GM21367 (cell line): Measurements from ENCODE around the gene MAPRE2.
A peak's percentile ranks its signal among the peaks of the same experiment; 100 is the strongest.

Source experiments
- ATAC-seq: cut with Tn5 transposase; IDR thresholded peaks from one replicate; pipeline ENCODE4 v1.9.1; 2021; ENCODE audit not compliant: unreplicated experiment

Gene MAPRE2

DNA sequence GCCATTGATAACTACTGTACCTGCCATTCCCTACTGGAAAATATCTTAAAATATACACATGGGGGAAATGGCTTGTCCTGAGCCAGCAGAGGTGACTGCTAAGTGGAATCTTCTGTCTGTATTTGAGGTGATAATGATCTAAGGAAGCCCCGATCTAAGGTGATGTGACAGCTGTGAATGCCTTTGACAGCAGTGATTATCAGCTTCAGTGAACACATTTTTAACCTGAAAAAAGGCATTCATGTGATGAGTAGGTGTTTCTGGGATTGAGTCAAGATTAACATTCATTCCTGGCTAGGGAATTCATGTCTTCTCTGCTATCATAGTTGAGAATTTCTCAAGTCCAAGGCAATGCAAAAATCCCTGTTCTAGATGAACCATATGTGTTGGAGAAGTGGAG lies 9.1 kb upstream of the MAPRE2 start:
- ATAC-seq = no peak

DNA sequence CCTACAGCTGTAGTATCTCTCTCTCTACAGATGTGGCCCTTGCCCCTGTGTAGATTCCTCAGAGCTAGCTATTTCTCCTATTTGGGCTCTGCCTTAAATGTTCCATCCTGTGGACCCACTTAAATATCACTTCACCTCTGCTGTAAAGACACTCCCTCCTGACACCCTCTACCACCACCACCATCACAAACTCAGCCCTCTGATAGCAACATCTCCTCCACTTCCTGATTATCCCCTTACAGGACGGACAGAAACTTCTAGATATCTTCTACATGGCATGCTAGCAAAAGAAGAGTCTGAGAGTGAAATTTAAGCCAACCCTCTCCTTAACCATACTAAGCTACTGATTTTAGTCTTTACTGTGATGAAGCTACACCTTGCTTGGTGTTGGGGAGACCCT lies 3.2 kb upstream of the MAPRE2 start:
- ATAC-seq = no peak

DNA sequence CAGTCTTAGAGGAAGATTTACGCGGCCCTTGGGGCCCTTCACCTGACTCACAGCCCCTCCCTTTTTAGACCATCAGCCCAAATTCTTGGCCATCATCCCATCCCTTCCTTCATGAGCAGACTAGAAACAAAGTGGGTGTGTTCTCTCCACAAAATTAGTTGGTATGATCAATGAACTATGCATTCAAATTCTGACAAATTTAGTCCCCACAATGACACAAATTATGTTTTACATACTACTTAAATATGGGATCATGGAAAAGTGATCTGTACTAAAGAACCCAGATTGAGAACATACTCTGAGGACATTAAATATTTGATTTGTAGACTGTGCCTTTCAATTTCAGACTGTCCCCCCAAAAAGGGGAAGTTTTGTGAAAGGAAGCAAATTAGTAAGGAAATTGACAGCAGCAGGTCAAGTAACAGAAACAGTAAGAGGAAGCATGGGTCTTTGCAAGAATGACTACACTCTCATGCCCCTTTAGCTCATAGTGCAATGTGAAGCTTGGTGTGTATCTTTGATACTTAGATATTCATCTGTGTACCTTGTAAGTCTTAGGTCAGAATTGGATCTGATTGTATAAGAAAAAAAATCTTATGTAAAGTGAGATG lies 2.2 kb upstream of the MAPRE2 start:
- ATAC-seq = peak; percentile 36

DNA sequence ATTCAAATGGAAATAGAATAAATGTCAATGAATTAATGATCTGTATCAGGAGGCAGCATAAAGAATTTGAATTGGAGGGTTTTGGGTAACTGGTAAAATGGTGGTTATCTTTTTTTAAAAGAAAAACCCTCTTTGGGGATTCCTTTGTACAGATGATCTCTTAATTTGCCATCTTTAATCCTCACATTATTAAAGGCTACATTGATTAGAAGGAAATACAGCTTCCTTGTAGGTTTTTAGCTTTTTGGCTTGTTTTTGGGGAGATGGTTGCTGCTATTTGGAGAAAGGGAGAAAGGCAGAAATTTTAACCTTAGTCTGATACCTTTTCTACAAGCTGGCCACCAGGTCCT lies 600 bp upstream of the MAPRE2 start:
- no peak for ATAC-seq

DNA sequence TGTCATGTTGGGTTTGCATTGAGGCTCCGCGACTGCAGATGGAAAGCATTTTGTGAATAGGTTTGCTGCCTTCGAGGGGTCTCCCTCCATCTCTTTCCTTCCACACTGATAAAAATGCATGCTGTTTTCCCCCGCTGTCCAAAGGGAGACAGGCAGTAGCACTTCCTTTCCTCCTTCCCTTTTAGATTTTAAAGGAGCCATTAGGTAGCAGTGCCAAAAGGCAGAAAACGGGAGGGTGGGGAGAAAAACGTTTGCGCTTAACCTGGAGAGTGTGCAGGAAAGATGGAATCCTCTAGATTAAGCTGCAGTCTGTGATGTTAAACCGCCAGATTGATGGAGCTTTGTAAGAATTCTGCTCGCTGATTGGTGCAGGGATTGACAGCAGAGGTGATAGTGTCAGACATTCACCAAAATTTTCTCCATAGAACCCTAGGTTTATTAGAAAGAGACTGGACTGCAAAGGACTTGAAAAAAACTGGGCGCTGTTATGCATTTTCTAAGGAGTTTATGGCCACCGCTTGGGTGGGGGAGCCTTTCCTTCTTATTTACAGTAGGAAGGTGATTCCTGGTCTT lies 688 bp downstream of the MAPRE2 start:
- ATAC-seq = no peak

DNA sequence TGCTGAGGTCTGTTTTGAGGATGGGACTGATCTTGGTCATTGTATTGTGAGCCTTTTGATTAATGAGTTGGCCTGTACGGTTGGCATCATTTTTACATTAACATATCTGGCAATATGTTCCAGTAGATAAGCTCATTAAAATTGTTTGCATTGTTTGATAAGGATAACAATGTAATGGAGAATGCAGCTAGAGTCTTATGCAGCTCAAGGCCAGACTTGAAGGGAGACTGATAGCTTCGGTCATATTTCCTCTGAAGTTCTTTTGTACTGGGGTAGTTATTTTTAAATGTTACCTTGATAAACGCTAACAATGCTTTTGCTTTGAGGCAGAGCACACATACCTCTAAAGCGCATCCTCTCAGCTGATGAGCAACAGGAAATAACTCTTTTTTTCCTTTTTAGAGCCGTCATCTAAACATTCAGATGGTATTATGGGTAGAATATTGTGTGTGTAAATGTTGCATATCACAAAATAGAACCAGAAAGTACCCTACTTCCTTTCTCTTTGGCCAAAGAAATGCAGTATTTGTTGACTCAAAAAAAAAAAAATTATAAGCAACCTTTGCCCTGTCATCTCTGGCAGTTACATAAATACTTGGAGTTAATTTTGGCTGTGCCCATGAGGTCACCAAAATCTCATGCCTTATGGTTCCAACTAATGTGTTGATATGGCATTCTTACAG lies 1.3 kb downstream of the MAPRE2 start:
- ATAC-seq = no peak

DNA sequence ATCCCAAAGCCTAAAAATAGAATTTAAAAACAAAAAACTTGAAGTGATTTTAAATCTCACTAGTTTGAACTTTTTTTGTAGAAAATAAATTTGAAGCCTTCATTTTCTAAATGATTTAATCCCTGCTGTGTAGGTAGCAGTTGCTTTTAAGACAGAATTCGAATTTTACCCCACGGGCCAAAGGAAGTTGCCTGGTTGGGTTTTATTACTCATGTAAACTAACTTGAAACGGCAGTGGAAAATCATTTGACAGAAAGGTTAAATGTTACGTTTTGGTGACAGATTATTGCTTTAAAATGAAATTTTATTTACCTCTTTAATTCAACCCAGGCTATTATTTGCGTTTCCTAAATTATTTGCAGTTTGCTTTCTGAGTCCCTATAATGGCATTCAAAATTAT lies 2.0 kb downstream of the MAPRE2 start:
- no peak for ATAC-seq

DNA sequence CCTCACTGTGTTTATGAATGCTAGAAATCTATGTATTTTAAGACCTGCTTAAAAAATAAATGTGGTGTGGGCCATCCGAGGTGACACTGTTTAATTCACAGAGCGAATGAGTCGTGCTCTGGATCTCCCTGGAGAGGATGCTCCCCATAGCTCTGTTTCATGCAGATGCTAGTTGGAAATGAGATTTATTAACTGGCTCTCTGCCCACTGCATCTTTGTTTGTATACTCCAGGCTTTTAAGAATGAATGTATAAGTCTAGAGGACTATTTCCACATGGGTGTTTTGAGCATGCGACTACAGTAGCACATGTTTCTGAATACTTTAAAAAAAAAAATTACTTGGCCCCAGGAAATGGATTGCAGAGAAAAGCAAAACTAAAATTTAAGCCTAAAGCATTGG lies 3.9 kb downstream of the MAPRE2 start:
- ATAC-seq = no peak

DNA sequence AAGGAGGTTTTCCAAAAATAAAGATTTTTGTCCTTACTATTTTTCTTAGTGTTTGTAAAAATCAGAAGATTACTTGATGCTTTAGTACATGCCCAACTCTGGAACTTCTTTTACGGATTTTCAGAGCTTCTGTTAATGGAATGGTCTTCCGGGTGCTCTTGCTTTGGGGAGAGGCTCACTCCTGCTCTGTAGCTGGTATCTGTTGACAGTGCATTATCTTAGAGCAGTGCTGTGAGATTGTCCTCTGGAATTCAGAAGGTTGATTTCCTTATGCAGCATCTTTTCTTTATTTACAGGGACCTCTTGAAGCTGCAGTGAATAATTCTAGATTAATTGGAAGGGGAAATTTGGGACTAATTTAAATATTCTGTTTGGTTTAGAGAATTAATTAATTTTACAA lies 4.6 kb downstream of the MAPRE2 start:
- no peak for ATAC-seq

DNA sequence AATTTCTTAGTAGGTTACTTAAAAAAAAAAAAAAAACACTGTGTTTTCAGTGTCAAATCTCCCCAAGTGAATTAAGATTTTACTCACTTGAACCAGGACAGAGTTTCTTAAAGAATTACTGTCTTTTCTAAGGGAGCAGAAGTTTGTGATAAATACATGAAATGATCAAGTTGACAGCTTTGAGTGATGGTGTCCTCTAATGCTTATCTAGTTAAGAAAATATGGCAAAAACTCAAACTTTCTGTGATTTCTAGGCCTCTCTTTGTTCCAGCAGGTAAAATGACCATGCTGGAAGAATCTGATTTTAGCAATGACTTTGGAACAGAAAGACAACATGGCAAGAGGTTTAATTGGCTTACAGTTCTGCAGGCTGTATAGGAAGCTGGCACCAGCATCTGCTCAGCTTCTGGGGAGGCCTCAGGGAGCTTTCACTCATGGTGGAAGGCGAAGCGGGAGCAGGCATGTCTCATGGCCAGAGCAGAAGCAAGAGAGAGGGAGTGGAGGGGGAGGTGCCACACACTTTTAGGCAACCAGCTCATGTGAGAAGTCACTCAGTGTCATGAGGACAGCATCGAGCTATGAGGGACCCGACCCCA lies 6.6 kb downstream of the MAPRE2 start:
- no peak for ATAC-seq

DNA sequence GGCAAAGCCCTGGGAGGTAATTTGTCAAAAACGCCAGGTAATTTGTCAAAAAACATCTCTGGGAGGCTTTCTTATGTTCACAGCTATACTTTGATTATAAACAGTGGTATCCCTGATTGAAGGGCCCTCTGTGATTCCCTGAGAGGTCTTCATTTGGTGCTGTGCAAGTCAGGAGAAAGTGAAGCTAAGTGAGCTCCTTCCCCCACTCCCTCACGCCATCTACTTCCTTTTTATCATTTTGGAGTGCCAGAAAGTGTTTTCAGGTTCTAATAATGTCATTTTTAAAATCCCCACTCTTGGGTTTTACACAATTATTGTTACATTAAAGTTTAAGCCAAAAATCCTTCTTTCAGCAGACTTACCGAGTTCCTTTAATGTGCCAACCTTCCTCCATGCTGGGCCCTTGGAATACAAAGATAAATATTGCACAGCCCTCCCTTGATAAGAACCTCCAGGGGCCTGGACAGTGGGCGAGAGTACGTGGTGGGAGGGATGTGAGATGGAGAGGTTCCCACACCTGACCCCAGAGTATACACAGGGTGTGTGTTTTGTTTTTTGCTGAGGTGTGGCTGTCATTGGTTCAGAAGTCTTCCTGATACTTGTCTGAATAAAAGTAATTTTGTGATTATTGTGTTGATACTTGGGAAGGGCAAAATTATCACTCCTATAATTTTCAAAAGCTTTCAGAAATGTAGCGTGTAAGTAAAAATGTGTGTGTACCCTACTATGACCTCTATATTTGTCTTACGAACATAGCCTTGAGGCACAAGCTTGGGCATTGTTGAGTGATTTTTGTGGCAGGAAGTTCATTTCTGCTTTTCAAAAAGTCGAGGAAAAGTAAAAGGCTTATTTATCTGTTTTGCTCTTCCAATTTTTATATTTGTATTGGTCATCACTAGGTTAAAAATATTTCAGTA lies 8.2 kb downstream of the MAPRE2 start:
- ATAC-seq = no peak

DNA sequence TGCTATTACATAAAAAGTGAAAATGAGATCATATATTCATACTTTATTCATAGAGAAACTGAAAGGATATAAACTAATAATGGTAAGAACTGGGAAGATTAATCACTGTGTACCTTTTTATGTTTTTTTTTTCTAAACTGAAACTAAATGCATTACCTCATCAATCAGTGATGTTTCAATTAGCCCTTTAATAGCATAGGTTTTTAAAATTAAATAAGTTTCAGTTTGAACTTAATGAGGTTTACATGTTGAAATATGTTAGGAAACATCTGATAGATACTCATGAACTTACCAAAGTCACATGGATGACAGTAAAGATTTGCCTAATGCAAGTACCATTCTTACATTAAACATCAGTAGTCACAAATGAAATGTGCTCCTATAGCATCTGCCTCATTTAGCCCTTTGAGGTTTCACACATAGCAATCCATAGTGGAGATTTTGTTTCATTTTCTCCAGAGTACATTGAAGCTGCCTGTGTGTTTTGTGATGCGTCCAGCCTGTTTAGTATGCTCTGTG lies 8.9 kb downstream of the MAPRE2 start:
- ATAC-seq = no peak

DNA sequence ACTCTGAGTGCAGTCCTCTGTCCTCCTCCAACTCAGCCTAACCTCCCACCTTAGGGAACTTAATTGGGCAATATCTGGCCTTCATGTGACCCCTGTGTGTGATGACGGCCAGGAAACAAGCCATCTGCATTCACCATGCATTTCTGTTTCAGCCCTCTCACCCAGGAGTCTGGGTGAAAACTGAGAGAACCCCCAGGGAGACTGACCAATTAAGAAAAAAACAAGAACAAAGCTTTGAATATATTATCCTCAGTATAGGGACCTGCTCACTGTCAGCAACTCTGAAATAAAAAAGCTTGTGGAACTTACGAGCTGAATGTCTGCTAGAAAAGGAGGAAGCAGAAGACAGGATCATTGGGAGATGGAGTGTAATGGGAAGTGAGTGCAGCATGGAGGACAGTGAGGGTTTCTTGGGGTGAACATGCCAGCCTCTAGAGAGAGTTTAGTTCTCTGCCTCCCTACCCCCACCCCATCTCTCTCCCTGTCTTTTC lies 9.5 kb downstream of the MAPRE2 start:
- ATAC-seq = peak; percentile 39

DNA sequence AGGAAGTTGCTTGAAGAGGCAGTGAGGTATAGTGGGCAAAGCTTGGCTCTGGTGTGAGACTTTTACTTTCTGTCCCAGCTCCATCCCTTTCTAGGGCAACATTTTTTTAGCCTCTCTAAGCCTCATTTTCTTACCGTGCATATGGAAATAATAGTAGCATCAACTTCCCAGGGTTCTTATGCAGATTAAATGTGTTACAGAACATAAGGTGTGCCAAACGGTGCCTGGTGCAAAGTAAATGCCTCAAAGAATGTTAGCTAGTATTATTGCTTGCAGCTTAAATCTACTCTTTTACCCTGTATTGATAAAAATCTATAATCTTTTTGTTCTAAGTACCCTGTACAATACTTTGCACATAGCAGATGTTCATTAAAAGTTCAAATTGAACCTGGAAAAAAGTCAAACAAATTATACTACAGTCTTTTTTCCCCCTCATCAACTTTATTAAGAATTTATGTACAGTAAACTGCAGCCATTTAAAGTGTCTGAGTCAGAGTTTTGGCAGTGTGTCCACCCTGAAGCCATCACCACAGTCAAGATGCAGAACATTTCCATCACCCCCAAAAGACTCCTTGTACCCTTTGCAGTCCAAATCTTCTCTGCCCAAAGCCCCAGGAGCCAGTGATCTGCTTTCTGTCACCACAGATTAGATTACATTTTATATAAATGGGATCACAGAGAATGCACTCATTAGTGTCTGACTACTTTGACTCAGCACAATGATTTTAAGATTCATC lies 10.6 kb downstream of the MAPRE2 start:
- ATAC-seq = no peak

DNA sequence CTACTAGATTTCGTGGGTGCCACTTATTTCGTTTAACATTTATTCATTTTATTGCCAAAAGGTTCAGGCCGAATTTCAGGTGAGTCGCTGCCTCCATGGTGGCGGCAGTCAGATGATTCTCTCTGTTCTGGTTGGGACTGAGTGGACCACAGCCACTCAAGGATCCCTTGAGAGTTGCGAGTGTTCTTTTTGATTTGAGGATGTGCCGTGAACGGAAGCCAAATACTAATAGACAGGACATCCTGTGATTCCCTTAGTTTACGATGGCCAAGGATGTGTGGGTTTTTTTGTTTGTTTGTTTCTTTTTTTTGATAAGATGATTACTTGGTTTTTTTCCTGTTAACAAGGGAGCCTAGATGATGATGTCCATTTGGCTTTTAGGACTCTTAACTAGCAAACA lies 13.2 kb downstream of the MAPRE2 start:
- ATAC-seq = no peak

DNA sequence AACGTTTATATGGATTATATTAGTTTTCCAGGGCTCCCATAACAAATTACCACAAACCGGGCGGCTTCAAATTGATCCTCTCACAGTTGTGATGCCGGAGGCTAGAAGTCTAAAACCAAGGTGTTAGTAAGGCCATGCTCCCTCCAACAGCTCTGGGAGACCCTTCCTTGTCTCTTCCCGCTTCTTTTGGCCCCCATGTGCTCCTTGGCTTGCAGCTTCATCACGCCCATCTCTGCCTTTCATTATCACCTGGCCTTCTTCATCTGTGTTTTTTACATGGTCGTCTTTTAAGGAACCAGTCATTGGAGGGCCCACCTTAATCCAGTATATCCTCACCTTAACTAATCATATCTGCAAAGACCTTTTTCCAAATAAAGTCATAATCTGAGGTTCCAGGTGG lies 13.9 kb downstream of the MAPRE2 start:
- no peak for ATAC-seq

DNA sequence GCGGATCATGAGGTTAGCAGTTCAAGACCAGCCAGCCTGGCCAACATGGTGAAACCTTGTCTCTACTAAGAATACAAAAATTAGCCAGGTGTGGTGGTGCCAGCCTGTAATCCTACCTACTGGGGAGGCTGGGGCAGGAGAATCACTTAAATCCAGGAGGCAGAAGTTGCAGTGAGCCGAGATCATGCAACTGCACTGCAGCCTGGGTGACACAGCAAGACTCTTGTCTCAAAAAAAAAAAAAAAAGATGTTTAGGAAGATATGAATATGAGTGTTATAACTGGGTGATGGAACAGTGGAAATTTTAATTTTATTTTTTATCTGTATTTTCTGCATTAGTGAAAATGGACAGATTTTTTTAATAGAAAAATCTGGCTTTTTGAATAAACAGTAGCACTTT lies 14.5 kb downstream of the MAPRE2 start:
- no peak for ATAC-seq

DNA sequence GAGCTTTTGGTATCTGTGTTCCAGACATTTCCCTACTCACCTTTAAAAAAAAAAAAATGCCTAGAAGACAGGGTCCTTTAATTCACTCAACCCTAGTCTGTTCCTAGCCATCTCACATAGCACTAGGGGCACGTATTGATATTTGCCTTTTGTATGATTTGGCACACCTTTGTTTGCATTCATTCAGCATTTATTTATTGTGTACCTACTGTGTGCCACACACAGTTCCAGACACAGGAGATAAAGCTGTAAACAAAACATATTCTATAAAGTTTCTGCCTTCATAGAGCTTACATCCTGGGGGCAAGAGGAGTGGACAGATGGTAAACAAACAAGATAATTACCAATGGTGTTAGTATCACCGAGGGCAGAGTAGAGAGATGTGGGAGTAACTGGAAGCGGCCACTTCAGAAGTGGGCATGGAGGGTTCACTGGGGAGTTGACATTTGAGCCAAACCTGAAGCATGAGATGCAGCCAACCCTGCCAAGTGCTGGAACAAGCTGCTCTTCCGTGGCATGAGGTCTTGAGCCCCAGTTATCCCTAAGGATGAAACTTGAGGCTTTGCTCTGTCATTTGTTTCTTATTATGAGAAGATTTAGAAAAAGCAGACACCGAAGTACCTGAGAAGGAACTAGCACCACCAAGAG lies 18.2 kb downstream of the MAPRE2 start:
- ATAC-seq = no peak

DNA sequence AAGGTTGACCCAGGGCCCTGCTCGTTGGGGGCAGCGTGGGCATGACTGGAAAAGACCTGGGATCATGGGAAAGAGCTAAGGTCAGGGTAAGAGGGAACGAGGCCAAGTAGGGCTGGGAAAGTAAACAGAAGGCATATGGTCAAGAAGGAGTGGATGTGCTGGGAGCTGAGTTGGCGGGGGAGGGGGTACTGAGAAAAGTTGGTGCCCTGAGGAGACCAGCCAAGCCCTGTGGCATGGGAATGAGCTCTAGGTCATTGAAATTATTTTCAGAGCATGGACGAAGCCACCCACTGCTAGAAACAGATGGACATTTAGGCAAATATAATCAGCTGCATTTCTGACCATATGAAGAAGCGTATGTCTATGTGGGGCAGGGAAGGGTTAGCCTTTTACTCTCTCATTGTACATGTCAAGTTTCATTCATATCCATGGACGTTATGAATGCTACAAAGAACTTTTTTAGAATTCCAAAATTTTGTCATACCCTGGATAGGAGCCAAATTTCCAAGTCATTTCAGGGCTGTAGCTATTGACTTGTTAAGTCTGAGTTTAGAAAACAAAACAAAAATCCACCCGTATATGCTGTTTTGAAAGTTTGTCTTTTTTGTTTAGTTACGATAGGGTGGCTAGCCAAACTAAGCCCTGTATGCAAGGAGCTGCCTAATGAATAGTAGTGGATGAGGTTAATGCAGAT lies 19.1 kb downstream of the MAPRE2 start:
- ATAC-seq = no peak
